ENCODE data around the gene CFTR.

- TF ChIP-seq, protein P1, sequence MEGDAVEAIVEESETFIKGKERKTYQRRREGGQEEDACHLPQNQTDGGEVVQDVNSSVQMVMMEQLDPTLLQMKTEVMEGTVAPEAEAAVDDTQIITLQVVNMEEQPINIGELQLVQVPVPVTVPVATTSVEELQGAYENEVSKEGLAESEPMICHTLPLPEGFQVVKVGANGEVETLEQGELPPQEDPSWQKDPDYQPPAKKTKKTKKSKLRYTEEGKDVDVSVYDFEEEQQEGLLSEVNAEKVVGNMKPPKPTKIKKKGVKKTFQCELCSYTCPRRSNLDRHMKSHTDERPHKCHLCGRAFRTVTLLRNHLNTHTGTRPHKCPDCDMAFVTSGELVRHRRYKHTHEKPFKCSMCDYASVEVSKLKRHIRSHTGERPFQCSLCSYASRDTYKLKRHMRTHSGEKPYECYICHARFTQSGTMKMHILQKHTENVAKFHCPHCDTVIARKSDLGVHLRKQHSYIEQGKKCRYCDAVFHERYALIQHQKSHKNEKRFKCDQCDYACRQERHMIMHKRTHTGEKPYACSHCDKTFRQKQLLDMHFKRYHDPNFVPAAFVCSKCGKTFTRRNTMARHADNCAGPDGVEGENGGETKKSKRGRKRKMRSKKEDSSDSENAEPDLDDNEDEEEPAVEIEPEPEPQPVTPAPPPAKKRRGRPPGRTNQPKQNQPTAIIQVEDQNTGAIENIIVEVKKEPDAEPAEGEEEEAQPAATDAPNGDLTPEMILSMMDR (IDR thresholded peaks at IDR 0.05; ENCODE audit: low read depth, low read length): no peak
- no peak for TF ChIP-seq EZH2phosphoT487 (IDR thresholded peaks at IDR 0.05; ENCODE audit: low read depth)
Observed at GRCh38 chr7:117605712-117606111, 125.9 kb downstream of the CFTR start.

Measured in OCI-LY3 (cell line).